HCT116 (cell line): ENCODE data around the gene PNPLA5. TPM values are rescaled to one million over a fixed set of nuclear protein-coding genes. Genes with fewer than 3 reads are reported as not detected.

ENCODE experiments used
- ATAC-seq: fragments of 200-7000 bp; cut with Tn5 transposase; 2 replicates; pipeline ENCODE4 v1.9.1; 2020; ENCODE audit warnings: mild to moderate bottlenecking, moderate library complexity
- BruUV-seq: library from RNA; stranded (reverse); fragments of 400-500 nt; replicated peaks from 2 replicates; lab custom pipeline; 2021; lab: Mats Ljungman, UMichigan
- CTCF ChIA-PET: fragments of 300-600 bp; sonication (Branson Sonifier 250); formaldehyde crosslinking; loops from one replicate; lab custom pipeline; 2021; ENCODE audit warnings: antibody characterized with exemption; lab: Charles Lee
- POLR2A ChIA-PET: fragments of 300-600, 350-600 bp; sonication (Branson Sonifier 250); formaldehyde crosslinking; loops from one replicate; lab custom pipeline; 2021; ENCODE audit warnings: antibody characterized with exemption; lab: Charles Lee
- RAD21 ChIA-PET, 2 experiments: fragments of 300-600 bp; sonication (Branson Sonifier 250); formaldehyde crosslinking; loops; one replicate each; lab custom pipeline; 2023; ENCODE audit warnings: low total read pairs in 2 of 2; ENCODE audit not compliant: uncharacterized antibody in 2 of 2, unreplicated experiment in 2 of 2, low non-redundant PET in 1 of 2; lab: Charles Lee
- DNase-seq: peaks from one replicate; pipeline ENCODE4 v3.0.0-alpha.2; 2010; ENCODE audit warnings: low read depth, low spot score
- H2AFZ ChIP-seq: fragments of 200-600 bp; shearing (Covaris generic), sonication (generic); 2 replicates; pipeline ENCODE4 v1.6.1; 2017; ENCODE audit warnings: low read depth, mixed run types, mixed read lengths, antibody characterized with exemption, low read length; ENCODE audit not compliant: poor library complexity, severe bottlenecking
- H3K27ac ChIP-seq: 2 replicates; pipeline ENCODE4 v1.5.1; 2012; ENCODE audit warnings: low read depth, low read length
- H3K27me3 ChIP-seq: fragments of 200-600 bp; sonication (generic); 2 replicates; pipeline ENCODE4 v1.6.1; 2016; ENCODE audit warnings: mixed run types, low read length, mixed read lengths; ENCODE audit not compliant: insufficient read depth
- H3K36me3 ChIP-seq, 2 experiments: fragments of 200-500 bp in 1 of 2; fragments of 200-600 bp in 1 of 2; sonication (Bioruptor generic) in 1 of 2; sonication (generic) in 1 of 2; 2 replicates each; pipeline versions ENCODE4 v1.5.1 to v1.6.1; 2014 to 2016; ENCODE audit warnings: low read length in 2 of 2, inconsistent platforms in 1 of 2, mixed read lengths in 1 of 2, mixed run types in 1 of 2; ENCODE audit not compliant: insufficient read depth in 2 of 2, control insufficient read depth in 1 of 2
- H3K4me1 ChIP-seq, 2 experiments: fragments of 200-600 bp in 1 of 2; sonication (generic) in 1 of 2; 2 replicates each; pipeline versions ENCODE4 v1.5.1 to v1.6.1; 2012 to 2017; ENCODE audit warnings: low read length in 2 of 2, inconsistent platforms in 1 of 2, mild to moderate bottlenecking in 1 of 2, mixed read lengths in 1 of 2, mixed run types in 1 of 2, moderate library complexity in 1 of 2; ENCODE audit not compliant: insufficient read depth in 2 of 2, control insufficient read depth in 1 of 2
- H3K4me2 ChIP-seq: fragments of 200-600 bp; sonication (generic); 2 replicates; pipeline ENCODE4 v1.6.1; 2017; ENCODE audit warnings: mixed run types, low read length, mixed read lengths
- H3K4me3 ChIP-seq, 2 experiments: fragments of 200-600 bp in 1 of 2; sonication (generic) in 1 of 2; replicated peaks in 1 of 2; 2 replicates each; pipeline ENCODE4 v1.5.1; 2011 to 2016; ENCODE audit warnings: low read length in 2 of 2, control low read depth in 1 of 2, low read depth in 1 of 2, mild to moderate bottlenecking in 1 of 2, mixed read lengths in 1 of 2, mixed run types in 1 of 2
- H3K79me2 ChIP-seq: fragments of 200-600 bp; sonication (generic); 2 replicates; pipeline ENCODE4 v1.6.1; 2017; ENCODE audit warnings: mild to moderate bottlenecking, mixed run types, low read length, moderate library complexity, mixed read lengths; ENCODE audit not compliant: insufficient read depth
- H3K9ac ChIP-seq: fragments of 200-600 bp; sonication (generic); 2 replicates; pipeline ENCODE4 v1.6.1; 2016; ENCODE audit warnings: low read length, mixed read lengths
- H3K9me2 ChIP-seq: fragments of 200-600 bp; sonication (generic), shearing (Covaris generic); 2 replicates; pipeline ENCODE4 v1.6.1; 2017; ENCODE audit warnings: mixed run types, mild to moderate bottlenecking, moderate library complexity; ENCODE audit not compliant: insufficient read depth
- H3K9me3 ChIP-seq, 2 experiments: fragments of 200-500 bp in 1 of 2; fragments of 200-600 bp in 1 of 2; sonication (Bioruptor generic) in 1 of 2; sonication (generic) in 1 of 2; 2 replicates each; pipeline ENCODE4 v1.6.1; 2014 to 2017; ENCODE audit warnings: low read length in 2 of 2, mixed read lengths in 2 of 2, inconsistent platforms in 1 of 2, low read depth in 1 of 2, mild to moderate bottlenecking in 1 of 2, mixed run types in 1 of 2, moderate library complexity in 1 of 2; ENCODE audit not compliant: control insufficient read depth in 1 of 2, insufficient read depth in 1 of 2
- H4K20me1 ChIP-seq: fragments of 200-600 bp; sonication (generic), shearing (Covaris generic); 2 replicates; pipeline ENCODE4 v1.6.1; 2017; ENCODE audit warnings: mixed run types, mild to moderate bottlenecking, moderate library complexity; ENCODE audit not compliant: insufficient read depth
- CBX3 ChIP-seq: IDR thresholded peaks from 2 replicates; pipeline ENCODE4 v1.6.1; 2012; ENCODE audit warnings: low read depth
- CEBPB ChIP-seq: IDR thresholded peaks from 2 replicates; pipeline ENCODE4 v1.6.1; 2012; ENCODE audit warnings: low read depth
- EGR1 ChIP-seq: IDR thresholded peaks from 2 replicates; pipeline ENCODE4 v1.6.1; 2012; ENCODE audit warnings: low read depth
- EZH2 ChIP-seq: fragments of 200-600 bp; sonication (generic); IDR thresholded peaks from 2 replicates; pipeline ENCODE4 v1.6.1; 2017; ENCODE audit warnings: antibody characterized with exemption, mixed run types
- FOSL1 ChIP-seq: IDR thresholded peaks from 2 replicates; pipeline ENCODE4 v1.6.1; 2012; ENCODE audit warnings: low read depth
- JUND ChIP-seq: IDR thresholded peaks from 2 replicates; pipeline ENCODE4 v1.6.1; 2012
- MAX ChIP-seq: IDR thresholded peaks from 2 replicates; pipeline ENCODE4 v1.6.1; 2012
- POLR2A ChIP-seq: IDR thresholded peaks from 2 replicates; pipeline ENCODE4 v1.7.0; 2011; ENCODE audit warnings: borderline replicate concordance; ENCODE audit not compliant: insufficient read depth, insufficient read length; ENCODE audit errors: extremely low read depth
- POLR2AphosphoS5 ChIP-seq: IDR thresholded peaks from 2 replicates; pipeline ENCODE4 v1.6.1; 2011; ENCODE audit warnings: mild to moderate bottlenecking, low read depth, low read length, moderate library complexity
- RAD21 ChIP-seq: IDR thresholded peaks from 2 replicates; pipeline ENCODE4 v1.6.1; 2012; ENCODE audit warnings: low read depth, mild to moderate bottlenecking
- REST ChIP-seq: IDR thresholded peaks from 2 replicates; pipeline ENCODE4 v1.6.1; 2012; ENCODE audit warnings: low read depth
- SRF ChIP-seq: IDR thresholded peaks from 2 replicates; pipeline ENCODE4 v1.6.1; 2012; ENCODE audit warnings: low read depth
- YY1 ChIP-seq: IDR thresholded peaks from 2 replicates; pipeline ENCODE4 v1.6.1; 2011; ENCODE audit warnings: low read length, low read depth, moderate library complexity, mild to moderate bottlenecking; ENCODE audit not compliant: insufficient replicate concordance; ENCODE audit errors: extremely low read depth
- ZFX ChIP-seq: fragments of 450-650 bp; IDR thresholded peaks from 2 replicates; pipeline ENCODE4 v1.6.1; 2017
- ZNF274 ChIP-seq: fragments of 200-500 bp; sonication (Bioruptor generic); IDR thresholded peaks from 2 replicates; pipeline ENCODE4 v1.6.1; 2014; ENCODE audit warnings: mild to moderate bottlenecking, low read depth, low read length, inconsistent platforms
- intact Hi-C: fragments of 100-400 bp; cut with micrococcal nuclease; formaldehyde crosslinking; loops from 2 replicates; pipeline ENCODE4 v1.10.0; 2022
- total RNA-seq: library from RNA; stranded (reverse); gene quantifications from one replicate; pipeline ENCODE4 v1.2.1, GENCODE V29; 2021; ENCODE audit not compliant: unreplicated experiment

PNPLA5 gene
- total RNA-seq, 1 experiment from 2014 or later: 2.9 TPM

- no peak overlapping the region for H3K9ac ChIP-seq
- H3K79me2 ChIP-seq: peaks cover 75% of the 10 kb centered on the region
- ATAC-seq: no peak
- ChIA-PET POLR2A (no interaction called here), RAD21 (no interaction called here), CTCF (no interaction called here)
- H2AFZ ChIP-seq: no peak overlapping the region
- no peak overlapping the region for H3K4me3 ChIP-seq
- 0 out of 2 replicates have a peak, but pooled peaks cover 3% of the 10 kb centered on the region for H3K27me3 ChIP-seq
- H3K27ac ChIP-seq: no peak overlapping the region
- peaks cover 0 to 18% of the 10 kb centered on the region in 2 experiments; a peak in 2 of 4 replicates for H3K4me1 ChIP-seq
- no peak overlapping the region for H3K4me2 ChIP-seq
- H3K9me2 ChIP-seq: no peaks in the 10 kb centered on the region
- H3K36me3 ChIP-seq: no peaks in the 10 kb centered on the region
- no TSS peak for BruUV-seq
- intact Hi-C loops: no loop called here
- no peaks in the 10 kb centered on the region for H4K20me1 ChIP-seq
- DNase-seq: no peak
- TF ChIP-seq ZNF274 (no peak), POLR2AphosphoS5 (no peak), SRF (no peak), EZH2 (no peak), RAD21 (no peak), CBX3 (no peak), FOSL1 (no peak), EGR1 (no peak), ZFX (no peak), YY1 (no peak)
- peaks cover 0 to 3% of the 10 kb centered on the region in 2 experiments; a peak in 1 of 4 replicates for H3K9me3 ChIP-seq
Observed at GRCh38 chr22:43858156-43858895, 33.5 kb downstream of the PNPLA5 start.

- no peak overlapping the region for H3K4me3 ChIP-seq
- no peaks in the 10 kb centered on the region for H4K20me1 ChIP-seq
- DNase-seq: no peak
- no peak overlapping the region for H2AFZ ChIP-seq
- no peaks in the 10 kb centered on the region for H3K36me3 ChIP-seq
- 0 out of 2 replicates have a peak, but pooled peaks cover 2% of the 10 kb centered on the region for H3K27me3 ChIP-seq
- ChIA-PET RAD21 (no interaction called here), CTCF (no interaction called here), POLR2A (no interaction called here)
- no peaks in the 10 kb centered on the region for H3K9me2 ChIP-seq
- no peak overlapping the region for H3K27ac ChIP-seq
- H3K4me2 ChIP-seq: no peak overlapping the region
- BruUV-seq: no TSS peak
- H3K9ac ChIP-seq: no peak overlapping the region
- H3K9me3 ChIP-seq: peaks cover 0 to 3% of the 10 kb centered on the region in 2 experiments; a peak in 1 of 4 replicates
- TF ChIP-seq CBX3 (no peak), ZFX (no peak), JUND (no peak), MAX (no peak), CEBPB (no peak), REST (no peak), FOSL1 (no peak), POLR2A (no peak), RAD21 (no peak), YY1 (no peak)
- H3K4me1 ChIP-seq: peaks cover 0 to 13% of the 10 kb centered on the region in 2 experiments; a peak in 2 of 4 replicates
- intact Hi-C loops: no loop called here
- ATAC-seq: no peak
- H3K79me2 ChIP-seq: peaks cover 85% of the 10 kb centered on the region
Observed at GRCh38 chr22:43857367-43857766, 34.4 kb downstream of the PNPLA5 start.
